Neutrophil (primary cell): ENCODE data around the gene SIRPD.

Experiments
- H3K27ac ChIP-seq: fragments of 200-600 bp; sonication (generic); 2 replicates; pipeline ENCODE4 v1.5.1; 2016; ENCODE audit warnings: mild to moderate bottlenecking, moderate library complexity
- H3K27me3 ChIP-seq: fragments of 200-600 bp; sonication (generic); 2 replicates; pipeline ENCODE4 v1.6.0; 2016; ENCODE audit warnings: mild to moderate bottlenecking
- H3K36me3 ChIP-seq: fragments of 200-600 bp; sonication (generic); 2 replicates; pipeline ENCODE4 v1.5.1; 2017
- H3K4me1 ChIP-seq, 2 experiments: fragments of 200-600 bp in 1 of 2; sonication (generic) in 1 of 2; 1 replicate in 1 of 2; 2 replicates in 1 of 2; pipeline versions ENCODE4 v1.5.1 to v1.6.1; 2013 to 2016; ENCODE audit warnings: low read depth in 1 of 2, low read length in 1 of 2, mild to moderate bottlenecking in 1 of 2, moderate library complexity in 1 of 2; ENCODE audit not compliant: control insufficient read depth in 1 of 2, insufficient read depth in 1 of 2
- H3K4me3 ChIP-seq, 2 experiments: fragments of 200-600 bp in 1 of 2; sonication (generic) in 1 of 2; 1 replicate in 1 of 2; 2 replicates in 1 of 2; pipeline ENCODE4 v1.5.1; 2013 to 2016; ENCODE audit warnings: low read depth in 1 of 2, low read length in 1 of 2, mild to moderate bottlenecking in 1 of 2, moderate library complexity in 1 of 2
- H3K9me3 ChIP-seq: fragments of 200-600 bp; sonication (generic); 2 replicates; pipeline ENCODE4 v1.5.1; 2016
- TF ChIP-seq, protein P1 (sequence below): fragments of 200-600 bp; sonication (generic); IDR thresholded peaks from 2 replicates; pipeline ENCODE4 v1.5.1; 2016; ENCODE audit warnings: antibody characterized with exemption

SIRPD gene

GRCh38 chr20:1562622-1563021, 5.1 kb upstream of the SIRPD start:
- no peak overlapping the region for H3K4me3 ChIP-seq
- H3K27me3 ChIP-seq: no peaks in the 10 kb centered on the region
- H3K4me1 ChIP-seq: peaks cover 29 to 40% of the 10 kb centered on the region in 2 experiments
- H3K9me3 ChIP-seq: no peaks in the 10 kb centered on the region
- H3K27ac ChIP-seq: peak overlapping the region; percentile 97
- TF ChIP-seq, protein P1, sequence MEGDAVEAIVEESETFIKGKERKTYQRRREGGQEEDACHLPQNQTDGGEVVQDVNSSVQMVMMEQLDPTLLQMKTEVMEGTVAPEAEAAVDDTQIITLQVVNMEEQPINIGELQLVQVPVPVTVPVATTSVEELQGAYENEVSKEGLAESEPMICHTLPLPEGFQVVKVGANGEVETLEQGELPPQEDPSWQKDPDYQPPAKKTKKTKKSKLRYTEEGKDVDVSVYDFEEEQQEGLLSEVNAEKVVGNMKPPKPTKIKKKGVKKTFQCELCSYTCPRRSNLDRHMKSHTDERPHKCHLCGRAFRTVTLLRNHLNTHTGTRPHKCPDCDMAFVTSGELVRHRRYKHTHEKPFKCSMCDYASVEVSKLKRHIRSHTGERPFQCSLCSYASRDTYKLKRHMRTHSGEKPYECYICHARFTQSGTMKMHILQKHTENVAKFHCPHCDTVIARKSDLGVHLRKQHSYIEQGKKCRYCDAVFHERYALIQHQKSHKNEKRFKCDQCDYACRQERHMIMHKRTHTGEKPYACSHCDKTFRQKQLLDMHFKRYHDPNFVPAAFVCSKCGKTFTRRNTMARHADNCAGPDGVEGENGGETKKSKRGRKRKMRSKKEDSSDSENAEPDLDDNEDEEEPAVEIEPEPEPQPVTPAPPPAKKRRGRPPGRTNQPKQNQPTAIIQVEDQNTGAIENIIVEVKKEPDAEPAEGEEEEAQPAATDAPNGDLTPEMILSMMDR: no peak
- H3K36me3 ChIP-seq: peaks cover 94% of the 10 kb centered on the region

DNA sequence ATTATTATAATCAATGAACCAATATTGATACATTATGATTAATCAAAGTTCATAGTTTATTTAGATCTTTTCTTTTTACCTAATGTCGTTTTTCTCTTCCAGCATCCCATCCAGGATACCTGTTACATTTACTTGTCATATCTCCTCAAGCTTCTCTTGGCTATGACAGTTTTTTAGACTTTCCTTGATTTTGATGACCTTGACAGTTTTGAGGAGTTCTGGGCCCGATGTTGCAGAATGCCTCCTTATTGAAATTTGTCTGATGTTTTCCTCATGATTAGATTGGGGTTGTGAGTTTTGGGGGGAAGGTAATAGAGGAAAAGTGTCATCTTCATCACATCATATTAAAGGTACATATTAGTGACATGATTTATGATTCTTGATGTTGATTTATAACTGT, 3.8 kb upstream of the SIRPD start:
- no peak overlapping the region for H3K4me3 ChIP-seq
- TF ChIP-seq, protein P1: no peak

DNA sequence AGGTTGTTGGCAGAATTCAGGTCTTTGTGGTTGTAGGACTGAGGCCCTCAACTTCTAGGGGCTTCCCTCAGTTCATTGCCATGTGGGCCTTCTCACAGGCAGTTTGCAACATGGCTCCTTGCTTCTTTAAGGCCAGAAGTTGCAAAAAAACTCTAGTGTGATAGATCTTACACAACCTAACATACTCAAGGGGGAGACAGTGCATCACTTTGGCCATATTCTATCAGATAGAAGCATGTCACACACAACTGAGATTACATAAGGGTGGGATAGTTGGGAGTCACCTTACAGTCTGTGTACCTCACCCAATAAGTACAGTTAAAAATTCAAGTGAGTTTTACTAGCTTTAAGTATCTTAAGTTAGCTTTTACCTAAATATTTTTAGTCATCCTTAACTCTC, 1.6 kb downstream of the SIRPD start:
- Histone ChIP-seq H3K27me3 (no peaks in the 10 kb centered on the region), H3K9me3 (no peaks in the 10 kb centered on the region), H3K36me3 (peaks cover 70% of the 10 kb centered on the region), H3K4me1 (peaks cover 0 to 3% of the 10 kb centered on the region in 2 experiments), H3K4me3 (no peak overlapping the region), H3K27ac (peak overlapping the region; percentile 54)
- TF ChIP-seq, protein P1: no peak

More for the DNA sequence above, 3.8 kb upstream of the SIRPD start:
- peaks cover 22 to 33% of the 10 kb centered on the region in 2 experiments for H3K4me1 ChIP-seq
- H3K9me3 ChIP-seq: no peaks in the 10 kb centered on the region
- no peaks in the 10 kb centered on the region for H3K27me3 ChIP-seq
- peaks cover 89% of the 10 kb centered on the region for H3K36me3 ChIP-seq
- peak overlapping the region; percentile 97 for H3K27ac ChIP-seq

DNA sequence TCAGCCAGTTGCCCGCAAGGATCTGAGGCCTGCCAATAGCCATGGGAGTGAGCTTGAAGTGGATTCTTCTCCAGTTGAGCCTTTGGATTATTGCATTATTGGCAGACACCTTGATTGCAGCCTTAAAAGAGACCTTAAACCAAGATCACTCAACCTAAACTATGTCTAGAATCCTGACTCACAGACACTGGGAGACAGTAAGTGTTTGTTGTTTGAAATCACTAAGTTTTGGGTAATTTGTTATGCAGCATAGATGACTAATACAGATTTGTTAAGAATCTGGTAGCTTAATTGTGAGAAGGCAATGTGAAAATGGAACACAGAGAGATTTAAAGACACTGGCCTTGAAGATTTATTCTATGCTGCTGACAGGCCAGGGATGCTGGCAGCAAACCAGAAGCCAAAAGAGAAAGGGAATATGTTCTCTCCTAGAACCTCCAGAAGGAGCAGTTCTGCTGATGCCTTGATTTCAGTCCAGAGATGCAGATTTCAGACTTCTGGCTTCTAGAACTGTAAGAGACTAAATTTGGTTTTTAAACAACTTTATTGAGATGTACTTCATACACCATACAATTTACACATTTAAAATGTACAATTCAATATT, 17.6 kb downstream of the SIRPD start:
- TF ChIP-seq, protein P1: no peak
- Histone ChIP-seq H3K36me3 (no peaks in the 10 kb centered on the region), H3K27ac (peak overlapping the region; percentile 100), H3K4me3 (no peak overlapping the region), H3K9me3 (no peaks in the 10 kb centered on the region), H3K27me3 (no peaks in the 10 kb centered on the region), H3K4me1 (peaks cover 49 to 55% of the 10 kb centered on the region in 2 experiments)

DNA sequence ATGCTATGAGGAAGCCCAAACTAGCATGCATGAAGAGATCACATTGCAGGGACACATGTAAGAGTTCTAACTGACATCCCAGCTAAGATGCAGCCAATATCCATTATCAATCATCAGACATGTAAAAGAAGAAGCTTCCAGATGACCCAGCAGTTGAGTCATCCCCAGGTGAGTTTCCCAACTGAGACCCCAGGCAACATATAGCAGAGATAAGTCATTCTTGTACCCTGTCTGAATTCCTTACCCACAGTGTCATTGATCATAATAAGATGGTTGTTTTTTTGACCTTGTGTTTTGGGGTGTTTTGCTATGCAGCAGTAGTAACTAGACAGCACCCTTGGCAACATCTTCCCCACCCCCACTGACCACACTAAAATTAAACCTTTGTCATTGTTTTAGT, 18.9 kb downstream of the SIRPD start:
- Histone ChIP-seq H3K36me3 (no peaks in the 10 kb centered on the region), H3K27me3 (no peaks in the 10 kb centered on the region), H3K4me3 (peak overlapping the region in 1 of 2 experiments; percentile 59), H3K4me1 (peaks cover 62 to 68% of the 10 kb centered on the region in 2 experiments), H3K9me3 (no peaks in the 10 kb centered on the region), H3K27ac (peak overlapping the region; percentile 100)
- TF ChIP-seq, protein P1: no peak
